ENCODE data around the gene WASF1. TPM values are rescaled to one million over a fixed set of nuclear protein-coding genes. Genes with fewer than 3 reads are reported as not detected.
"Not testable (repeated sequence)": the region's sequence is repeated elsewhere in the genome, so short reads cannot be mapped to it uniquely, and the experiment has no call there.

The WASF1 gene
- total RNA-seq, 1 donor from 2014 or later = 5.9 TPM

GRCh38 chr6:110089323-110089722 lies 90.1 kb downstream of the WASF1 start:
- DNase-seq (ENCODE audit: low spot score) = no peak

GRCh38 chr6:110085285-110085684 lies 94.2 kb downstream of the WASF1 start:
- no peak for DNase-seq (ENCODE audit: low spot score)

DNA sequence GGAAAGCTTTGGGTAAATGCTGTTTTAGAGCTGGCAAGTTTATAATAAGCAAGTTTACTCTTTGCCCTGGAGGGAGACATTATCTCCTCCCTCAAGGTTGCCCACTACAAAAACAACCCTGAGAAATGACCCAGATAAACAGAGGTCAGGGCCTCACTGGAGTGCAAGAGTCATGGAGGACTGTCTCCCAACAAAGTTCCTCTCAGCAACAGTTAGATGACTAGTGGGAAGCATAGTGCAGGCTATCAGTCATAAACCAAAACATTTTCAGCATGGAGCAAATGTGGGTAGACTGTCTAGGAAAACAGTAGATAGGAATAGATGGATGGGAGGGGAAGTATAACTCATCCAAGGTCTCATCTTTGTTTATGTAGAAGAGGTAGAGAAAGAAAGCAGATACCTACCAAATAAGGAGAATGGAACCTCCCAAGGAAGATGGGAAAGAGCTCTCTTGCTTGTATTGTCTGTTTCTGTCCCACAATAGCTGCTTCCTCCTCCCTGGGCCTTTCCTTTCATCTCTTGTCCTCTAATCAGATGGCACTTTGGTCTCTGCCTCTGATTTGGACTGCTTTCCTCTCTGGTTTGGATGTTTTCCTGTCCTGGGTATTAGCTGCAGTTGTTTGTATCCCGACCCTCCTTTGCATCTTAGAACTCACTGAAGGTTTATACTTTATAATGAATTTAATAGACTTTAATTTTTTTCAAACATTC lies 95.4 kb downstream of the WASF1 start:
- no peak for DNase-seq (ENCODE audit: low spot score)

GRCh38 chr6:110075406-110075805 lies 104.1 kb downstream of the WASF1 start:
- no peak for DNase-seq (ENCODE audit: low spot score)

DNA sequence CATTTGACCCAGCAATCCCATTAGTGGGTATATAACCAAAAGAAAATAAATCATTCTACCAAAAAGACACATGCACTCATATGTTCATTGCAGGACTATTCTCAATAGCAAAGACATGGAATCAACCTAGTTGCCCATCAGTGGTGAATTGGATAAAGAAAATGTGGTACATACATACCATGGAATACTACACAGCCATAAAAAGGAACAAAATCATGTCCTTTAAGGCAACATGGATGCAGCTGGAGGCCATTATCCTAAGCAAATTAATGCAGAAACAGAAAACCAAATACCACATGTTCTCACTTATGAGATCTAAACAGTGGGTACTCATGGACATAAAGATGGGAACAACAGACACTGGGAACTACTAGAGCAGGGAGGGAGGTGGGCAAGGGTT lies 106.0 kb downstream of the WASF1 start:
- not testable (repeated sequence) for DNase-seq (ENCODE audit: low spot score)

DNA sequence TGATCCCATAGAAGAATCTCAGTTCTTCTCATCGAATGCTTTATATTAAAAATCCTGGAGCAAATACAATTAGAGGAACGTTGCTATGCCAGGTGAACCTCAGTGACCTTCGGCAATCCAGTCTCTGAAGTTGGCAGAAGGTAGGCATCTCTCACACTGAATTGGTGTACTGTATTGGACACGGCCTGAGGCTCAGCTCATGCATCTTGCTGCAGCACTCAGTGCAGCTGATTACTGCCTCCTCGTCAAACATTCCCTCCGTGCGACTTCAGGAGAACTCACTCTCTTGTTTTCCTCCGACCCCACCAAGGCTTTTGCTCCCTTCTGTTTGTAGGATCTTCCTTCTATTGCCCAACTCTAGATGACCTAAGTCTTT lies 110.9 kb downstream of the WASF1 start:
- no peak for DNase-seq (ENCODE audit: low spot score)

DNA sequence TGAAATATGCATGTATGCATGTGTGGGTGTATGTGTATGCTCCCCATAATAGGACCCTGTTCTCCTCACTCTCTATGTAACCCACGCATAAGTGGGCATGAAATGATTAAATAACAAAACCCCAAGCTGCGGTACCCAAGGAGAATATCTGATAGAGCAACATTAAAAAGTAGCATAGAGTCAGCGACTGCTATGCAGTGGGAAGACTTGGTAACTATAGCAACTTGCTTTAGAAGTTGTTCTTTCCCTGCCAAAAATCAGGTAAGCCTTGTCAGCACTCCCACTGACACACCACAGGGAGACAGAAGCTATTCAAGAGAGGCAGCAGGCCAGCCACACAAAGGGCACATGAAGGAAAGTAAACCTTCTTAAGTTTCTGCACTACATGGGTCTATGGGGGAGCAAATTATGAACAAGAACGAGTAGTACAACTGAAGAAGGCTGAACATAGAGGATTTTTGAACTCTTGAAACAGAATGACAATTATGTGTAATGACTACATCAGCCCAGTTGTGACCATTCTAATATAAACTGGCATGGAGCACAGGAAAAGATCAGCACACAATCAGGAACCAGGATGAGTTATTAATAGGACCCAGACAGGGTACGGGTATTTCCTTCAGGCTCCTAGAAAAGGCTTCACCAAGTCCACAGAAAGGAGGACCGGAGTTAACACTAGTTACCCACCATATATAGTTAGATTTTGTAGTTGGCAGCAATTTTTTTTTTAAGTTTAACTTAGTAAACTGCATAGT lies 111.5 kb downstream of the WASF1 start:
- DNase-seq (ENCODE audit: low spot score) = no peak

DNA sequence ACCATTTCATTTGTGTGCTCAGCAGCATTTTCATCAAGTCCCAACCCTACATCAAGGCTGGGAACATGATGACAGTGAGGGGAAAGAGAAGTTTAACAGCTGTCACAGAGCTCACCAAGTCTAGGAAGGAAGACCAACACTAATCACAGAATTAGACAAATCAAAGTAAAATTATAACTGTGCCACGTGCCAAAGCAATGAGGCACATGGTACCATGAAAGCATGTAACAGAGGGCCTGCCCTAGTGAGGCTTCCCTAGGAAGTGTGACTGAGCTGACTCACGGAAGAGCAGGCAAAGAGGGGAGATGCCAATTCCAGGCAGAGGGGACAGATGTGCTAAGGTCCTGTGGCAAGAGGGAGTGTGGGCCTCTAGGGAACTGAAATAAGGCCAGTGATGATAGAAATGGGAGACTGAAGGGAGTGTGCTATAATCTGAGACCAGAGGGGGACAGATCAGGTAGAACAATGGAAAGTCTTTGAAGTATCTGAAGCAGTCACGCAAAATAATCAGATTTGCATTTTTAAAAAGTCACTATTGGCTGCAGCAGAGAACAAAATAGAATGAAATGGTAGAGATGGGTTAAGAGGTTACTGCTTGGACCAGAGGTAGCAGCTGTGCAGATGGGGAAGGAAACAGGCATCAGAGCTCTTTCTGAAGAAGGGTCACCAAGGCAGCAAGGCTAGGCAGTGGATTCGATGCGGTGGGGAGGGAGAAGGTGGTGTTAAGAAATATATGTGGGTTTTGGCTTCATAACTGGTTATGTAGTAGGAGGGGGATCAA lies 114.5 kb downstream of the WASF1 start:
- no peak for DNase-seq (ENCODE audit: low spot score)

- DNase-seq (ENCODE audit: low spot score) = no peak
Observed at GRCh38 chr6:110063594-110064263, 115.7 kb downstream of the WASF1 start.

DNA sequence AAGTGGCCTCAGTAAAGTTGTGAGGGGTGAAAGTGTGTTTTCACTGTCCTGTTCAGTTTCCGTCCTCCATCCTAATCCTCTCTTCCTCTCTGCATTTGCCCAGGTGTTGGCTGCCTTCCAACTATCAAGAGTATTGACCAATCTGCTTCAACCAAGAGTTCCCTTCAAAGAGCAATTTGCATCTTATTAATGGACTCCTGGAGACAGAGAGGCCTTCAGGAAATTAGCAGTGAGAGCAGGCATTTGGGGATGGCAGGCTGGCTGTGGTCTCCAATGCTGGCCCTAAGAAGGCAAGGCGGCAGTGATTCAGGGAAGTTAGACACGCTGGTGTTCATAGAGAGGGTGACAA lies 124.1 kb downstream of the WASF1 start:
- no peak for DNase-seq (ENCODE audit: low spot score)

DNA sequence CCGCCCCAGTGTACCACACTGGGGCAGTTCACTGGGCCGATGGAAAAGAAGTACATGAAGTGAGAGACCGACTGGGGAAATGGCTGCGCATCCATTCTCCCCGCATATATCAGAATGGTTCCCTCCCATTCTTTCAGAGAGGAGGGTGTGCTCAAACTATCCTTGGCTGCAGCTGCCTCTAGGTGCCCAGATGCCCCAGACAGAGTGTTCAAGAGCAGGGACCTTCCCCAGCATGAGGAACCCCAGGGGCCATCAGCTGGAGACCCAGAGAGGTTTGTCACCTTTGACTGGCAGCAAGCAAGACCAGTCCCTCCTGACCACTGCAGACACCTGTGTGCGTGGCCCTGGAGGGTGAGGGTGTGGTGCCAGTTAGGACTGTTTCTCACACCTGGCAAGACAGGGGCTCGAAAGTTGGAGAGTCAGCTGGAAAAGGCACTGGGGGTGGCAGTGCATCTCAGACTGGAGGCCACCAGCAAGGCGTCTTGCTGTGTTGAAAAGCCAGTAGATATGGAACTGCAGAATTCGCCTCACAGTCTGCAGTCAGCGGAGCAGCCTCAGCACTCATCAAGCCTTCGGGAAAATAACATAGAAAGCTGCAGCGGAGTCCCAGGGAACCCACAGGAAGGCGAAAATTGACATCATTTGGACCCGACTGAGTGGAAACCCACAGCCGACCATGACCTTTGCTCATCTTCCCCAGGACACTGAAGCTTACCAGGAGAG lies 124.6 kb downstream of the WASF1 start:
- DNase-seq (ENCODE audit: low spot score) = no peak

- DNase-seq (ENCODE audit: low spot score) = no peak
Observed at GRCh38 chr6:110053395-110054240, 125.9 kb downstream of the WASF1 start.

- DNase-seq (ENCODE audit: low spot score) = no peak
Observed at GRCh38 chr6:110050440-110050813, 129.0 kb downstream of the WASF1 start.

Other genes with a start within 250 kb of the WASF1 start
- not detected for gene GPR6, start 201.4 kb downstream of the WASF1 start, total RNA-seq
- 30.4 TPM for gene CDC40, start 757 bp upstream of the WASF1 start, total RNA-seq
- 8.1 TPM for gene METTL24, start 178.7 kb upstream of the WASF1 start, total RNA-seq
- gene DDO, start 235.9 kb upstream of the WASF1 start, total RNA-seq = 0.42 TPM